SHP77 (cell line): Measurements from ENCODE around the gene CLDN14.
"Not testable (repeated sequence)": the region's sequence is repeated elsewhere in the genome, so short reads cannot be mapped to it uniquely, and the experiment has no call there.

Experiments used
- DNase-seq, 2 experiments: peaks; one replicate each; lab custom pipeline; 2025; lab: John Stamatoyannopoulos, UW

CLDN14 gene

DNA sequence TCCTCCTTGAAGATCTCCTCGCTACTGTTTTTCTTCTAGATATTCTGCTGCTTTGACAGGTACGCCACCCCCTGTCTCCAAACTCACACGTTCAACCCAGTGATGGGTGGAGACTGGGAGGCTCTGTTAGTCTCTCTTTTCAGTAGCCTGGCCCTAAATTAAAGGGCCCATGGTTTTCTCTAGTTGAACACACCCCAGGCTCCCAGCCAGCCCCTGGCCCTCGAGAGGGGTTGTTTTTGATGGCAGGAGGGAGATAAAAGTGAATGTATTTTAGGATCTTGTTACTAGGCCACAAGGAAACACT is 21.6 kb upstream of the CLDN14 start:
- no peak for DNase-seq

GRCh38 chr21:36499578-36500471 is 19.9 kb upstream of the CLDN14 start:
- DNase-seq = no peak

- DNase-seq = no peak
Measured at GRCh38 chr21:36494557-36494956, 14.6 kb upstream of the CLDN14 start.

DNA sequence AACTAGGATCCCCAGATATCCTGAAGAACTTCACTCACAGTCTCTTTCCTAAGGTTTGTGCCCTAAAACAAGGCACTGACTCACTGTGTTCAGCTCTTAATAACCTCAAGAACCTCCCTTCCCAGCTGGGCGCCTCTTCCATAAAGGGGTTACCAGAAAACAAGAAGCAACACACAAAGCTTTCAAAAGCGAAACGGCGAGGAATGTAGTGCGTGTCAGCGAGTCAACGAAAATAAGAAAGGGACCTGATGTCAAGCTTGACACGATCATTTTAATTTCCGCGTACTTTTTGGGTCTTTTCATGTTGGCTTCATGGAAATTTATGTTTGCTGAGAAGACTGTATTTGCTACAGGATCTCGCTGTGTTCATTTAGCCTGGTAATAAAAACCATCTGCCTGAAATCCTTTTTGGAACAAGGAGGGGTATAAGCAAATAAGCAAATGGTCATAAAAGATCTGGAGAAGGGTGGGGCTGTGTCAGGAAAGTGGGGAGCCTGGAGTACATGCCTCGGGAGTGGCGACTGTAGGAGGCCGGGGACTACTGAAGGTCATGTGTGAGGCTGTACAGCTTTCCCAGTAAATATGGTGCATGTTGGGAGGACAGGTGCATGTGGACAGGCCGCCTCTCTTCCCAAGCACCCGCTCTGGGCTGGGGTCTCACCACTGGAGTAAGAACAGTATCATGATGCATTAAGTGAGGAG is 11.4 kb upstream of the CLDN14 start:
- no peak for DNase-seq

DNA sequence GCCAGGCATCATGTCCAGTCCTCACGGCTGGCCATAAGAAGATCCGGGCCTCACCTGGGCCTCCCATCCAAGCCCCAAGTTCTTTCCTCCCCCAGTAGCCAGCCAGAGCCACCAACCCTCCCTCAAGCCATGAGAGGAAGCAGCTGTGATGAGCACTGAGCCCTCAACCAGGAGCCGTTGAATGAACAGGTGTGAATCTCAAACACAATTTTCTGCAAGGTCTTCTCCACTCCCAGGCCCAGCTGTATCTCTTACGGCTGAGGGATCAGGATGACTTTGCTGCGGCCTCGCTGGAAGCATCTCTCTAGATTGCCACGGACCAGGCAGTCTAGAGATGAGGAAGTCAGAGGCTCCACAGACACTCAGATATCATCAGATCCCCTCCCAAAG is 9.8 kb upstream of the CLDN14 start:
- DNase-seq = peak; percentile 36 to 45

- no peak for DNase-seq
Measured at GRCh38 chr21:36489103-36489775, 9.3 kb upstream of the CLDN14 start.

DNA sequence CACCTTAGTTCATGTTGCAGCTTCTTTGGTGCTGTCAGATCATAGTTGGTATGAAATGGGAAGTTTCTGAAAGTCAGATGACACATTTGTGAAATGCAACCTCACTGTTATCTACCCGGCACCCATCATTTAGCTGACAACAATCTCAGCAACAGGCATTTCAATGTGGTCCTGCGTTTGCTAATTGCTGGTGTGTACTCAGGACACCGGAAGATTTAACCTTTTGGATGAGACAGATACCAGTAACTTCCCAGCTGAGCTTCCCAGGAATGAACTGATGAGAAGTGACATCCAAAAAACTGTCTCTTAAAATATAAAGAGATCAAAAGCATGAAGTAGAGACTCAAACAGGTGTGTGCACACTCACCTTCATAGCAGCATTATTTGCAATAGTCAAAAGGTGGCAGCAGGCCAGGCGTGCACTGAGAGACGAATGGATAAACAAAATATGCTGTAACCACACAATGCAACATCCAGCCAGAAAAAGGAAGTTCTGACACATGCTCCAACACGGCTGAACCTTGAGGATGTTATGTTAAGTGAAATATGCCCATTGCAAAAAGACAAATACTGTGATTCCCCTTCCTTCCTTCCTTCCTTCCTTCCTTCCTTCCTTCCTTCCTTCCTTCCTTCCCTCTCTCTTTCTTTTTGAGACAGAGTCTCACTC is 7.9 kb upstream of the CLDN14 start:
- DNase-seq = no peak

GRCh38 chr21:36486246-36486645 is 6.3 kb upstream of the CLDN14 start:
- no peak for DNase-seq

- no peak for DNase-seq
Measured at GRCh38 chr21:36485476-36485875, 5.6 kb upstream of the CLDN14 start.

DNA sequence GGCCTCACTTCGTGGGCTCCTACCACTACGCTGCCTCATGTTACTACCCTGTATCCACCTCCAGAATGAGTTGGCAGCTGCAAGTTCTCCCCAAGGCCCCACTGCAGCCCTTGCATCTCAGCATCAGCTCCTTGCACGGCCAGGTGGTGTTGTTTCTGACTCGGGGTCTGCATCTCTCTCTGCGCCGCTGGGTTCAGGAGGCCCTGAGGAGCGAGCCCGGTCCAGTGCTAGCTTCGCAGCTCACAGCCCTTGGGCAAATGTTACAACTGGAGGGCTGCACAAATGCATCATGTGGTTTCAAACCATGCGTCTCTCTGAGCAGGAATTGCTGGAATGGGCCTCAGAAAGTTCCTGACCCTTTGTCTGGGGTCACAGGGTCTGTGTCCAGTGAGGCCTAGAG is 3.2 kb upstream of the CLDN14 start:
- no peak for DNase-seq

DNA sequence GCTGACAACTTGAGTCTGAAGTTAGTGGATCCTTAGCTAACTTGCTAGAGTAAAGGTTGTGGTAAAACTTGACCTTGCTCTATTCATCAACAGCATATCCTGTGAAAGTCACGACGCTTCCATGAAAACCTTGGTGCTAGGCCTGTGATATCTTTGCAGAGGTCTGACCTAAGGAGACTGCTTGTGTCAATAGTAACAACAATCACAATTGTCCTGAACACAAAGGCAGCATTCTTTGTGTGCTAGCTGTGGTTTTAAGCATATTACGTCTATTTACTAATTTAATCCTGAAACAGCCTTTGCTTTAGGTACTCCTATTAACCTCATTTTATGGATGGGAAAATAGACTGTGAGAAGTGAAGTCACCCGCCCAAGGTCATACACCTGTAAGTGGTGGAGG is 2.8 kb upstream of the CLDN14 start:
- DNase-seq = no peak

DNA sequence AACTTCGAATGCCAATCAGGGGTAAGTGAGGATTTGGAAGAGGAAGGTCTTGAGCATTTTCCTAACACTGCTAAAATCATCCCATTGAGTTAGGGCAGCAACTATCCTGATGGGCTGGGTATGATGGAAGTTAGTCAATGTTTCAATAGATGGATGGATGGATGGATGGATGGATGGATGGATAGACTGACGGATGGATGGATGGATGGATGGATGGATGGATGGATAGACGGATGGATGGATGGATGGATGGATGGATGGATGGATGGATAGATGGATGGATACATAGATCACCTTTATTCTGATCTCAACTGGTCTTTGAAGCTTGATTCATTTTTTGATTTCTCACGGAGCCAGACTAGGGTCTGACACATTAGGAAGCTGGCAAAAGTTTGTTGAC is 2.3 kb upstream of the CLDN14 start:
- no peak for DNase-seq

DNA sequence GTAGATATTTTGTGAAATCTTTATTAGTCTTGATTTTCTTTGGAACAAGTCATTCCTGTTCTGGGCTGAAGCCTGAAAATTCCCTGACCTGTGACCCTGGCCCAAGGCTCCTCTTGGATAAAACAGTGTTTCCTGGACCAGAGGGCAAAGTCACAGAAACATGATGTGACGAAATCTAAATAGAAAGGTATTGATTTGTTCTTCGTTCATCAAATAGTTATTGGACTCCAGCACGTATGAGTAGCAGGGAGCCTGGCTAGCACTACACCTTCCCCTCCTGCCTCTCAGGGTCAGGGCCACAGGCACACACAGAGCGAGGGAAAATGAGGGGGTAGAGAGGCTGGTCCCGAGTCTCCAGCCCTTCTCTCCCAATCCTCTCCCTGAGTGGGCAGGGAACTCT is 1.7 kb upstream of the CLDN14 start:
- DNase-seq = no peak

- no peak for DNase-seq
Measured at GRCh38 chr21:36480618-36481017, 696 bp upstream of the CLDN14 start.

DNA sequence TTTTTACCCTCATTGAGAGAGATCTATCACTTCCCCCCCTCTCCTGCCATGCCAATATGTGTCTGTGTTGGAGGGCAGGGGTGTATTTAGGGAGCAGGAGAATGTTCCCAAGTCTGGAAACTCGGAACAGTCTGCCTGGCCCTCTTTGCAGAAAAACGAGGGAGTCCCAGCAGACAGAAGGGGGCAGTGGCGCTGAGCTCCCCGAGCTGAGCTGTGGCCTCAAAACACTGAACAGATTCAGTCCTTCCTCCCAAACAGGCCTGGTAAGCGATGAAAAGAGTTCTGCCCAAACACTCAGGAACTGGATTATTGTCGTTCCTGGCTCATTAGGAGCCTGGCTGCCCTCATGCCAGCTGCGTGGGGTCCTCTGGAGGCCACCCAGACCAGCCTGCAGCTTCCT is 981 bp downstream of the CLDN14 start:
- DNase-seq = no peak

DNA sequence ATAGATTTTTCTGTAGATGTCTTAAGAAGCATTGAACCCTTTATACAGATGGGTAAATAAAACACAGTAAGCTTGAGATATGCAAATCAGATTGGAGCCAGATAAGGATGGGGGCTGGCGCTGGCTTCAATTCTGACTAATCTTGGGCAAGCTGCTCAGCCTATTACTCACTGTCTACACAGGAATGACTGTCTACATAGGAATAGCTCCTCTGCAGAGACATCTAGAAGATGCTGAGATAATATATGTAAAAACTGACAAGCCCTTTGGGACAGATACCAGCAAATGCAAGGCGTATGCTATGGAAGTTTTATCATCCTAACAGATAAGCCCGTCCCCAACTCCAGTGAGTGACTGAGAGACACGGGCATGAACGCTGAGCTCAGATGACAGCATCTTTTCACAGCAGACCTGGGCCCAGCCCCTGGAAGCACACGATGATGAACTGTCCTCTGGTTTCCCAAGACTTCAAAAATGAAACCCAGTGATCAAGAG is 1.7 kb downstream of the CLDN14 start:
- DNase-seq = no peak

- DNase-seq = no peak
Measured at GRCh38 chr21:36477559-36477958, 2.4 kb downstream of the CLDN14 start.

- DNase-seq = no peak
Measured at GRCh38 chr21:36477001-36477400, 2.9 kb downstream of the CLDN14 start.

DNA sequence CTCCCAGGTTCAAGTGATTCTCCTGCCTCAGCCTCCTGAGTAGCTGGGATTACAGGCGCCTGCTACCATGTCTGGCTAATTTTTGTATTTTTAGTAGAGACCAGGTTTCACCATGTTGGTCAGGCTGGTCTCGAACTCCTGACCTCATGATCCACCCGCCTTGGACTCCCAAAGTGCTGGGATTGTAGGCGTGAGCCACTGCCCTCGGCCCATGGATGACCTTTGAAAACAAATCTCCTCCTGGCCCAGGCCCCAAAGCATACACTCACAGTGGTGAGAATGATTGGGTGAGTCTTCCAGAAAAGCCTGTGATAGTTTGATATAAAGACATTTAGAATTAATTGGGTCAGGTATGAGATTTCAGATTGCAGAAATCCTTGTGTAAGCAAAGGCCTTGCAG is 3.4 kb downstream of the CLDN14 start:
- not testable (repeated sequence) for DNase-seq

GRCh38 chr21:36474591-36474990 is 5.3 kb downstream of the CLDN14 start:
- no peak for DNase-seq

- no peak for DNase-seq
Measured at GRCh38 chr21:36473203-36473602, 6.7 kb downstream of the CLDN14 start.

DNA sequence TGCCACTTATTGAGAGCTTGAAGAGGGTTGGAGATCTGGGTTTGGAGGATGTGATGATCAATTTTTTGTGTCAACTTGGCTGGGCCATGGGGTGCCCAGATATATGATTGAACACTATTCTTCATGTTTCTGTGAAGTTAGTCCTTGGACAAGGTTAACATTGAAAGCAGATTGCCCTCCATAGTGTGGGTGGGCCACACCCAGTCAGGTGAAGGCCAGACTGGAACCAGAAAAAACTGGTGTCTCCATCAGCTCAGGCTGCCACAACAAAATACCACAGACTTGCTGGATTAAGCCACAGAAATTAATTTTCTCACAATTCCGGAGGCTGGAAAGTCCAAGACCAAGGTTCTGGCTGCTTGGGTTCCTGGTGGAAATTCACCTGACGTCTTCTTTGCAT is 7.5 kb downstream of the CLDN14 start:
- no peak for DNase-seq
